Measurements from ENCODE around the gene GAGE12C. TPM values are rescaled to one million over a fixed set of nuclear protein-coding genes. Genes with fewer than 3 reads are reported as not detected.
"Not testable (repeated sequence)": the region's sequence is repeated elsewhere in the genome, so short reads cannot be mapped to it uniquely, and the experiment has no call there.

Gene GAGE12C
- polyA plus RNA-seq, result not detected
- long read RNA-seq, donor 1, result 0 reads
- long read RNA-seq, donor 2, result 0 reads
- long read RNA-seq, donor 3, result 0 reads
- long read RNA-seq, donor 4, result 0 reads
- long read RNA-seq, donor 5, result 0 reads
- long read RNA-seq, donor 6, result 0 reads
- long read RNA-seq, donor 7, result 0 reads
- long read RNA-seq, donor 8, result 0 reads
- long read RNA-seq, donor 9, result 0 reads
- long read RNA-seq, donor 10, result 0 reads

- not testable (repeated sequence) for H3K36me3 ChIP-seq (ENCODE audit: control insufficient read depth in 3 of 3, insufficient read depth in 2 of 3, low read depth in 1 of 3, low read length in 3 of 3); H3K4me3 ChIP-seq (ENCODE audit: low read depth in 1 of 3, low read length in 3 of 3); H3K27ac ChIP-seq (ENCODE audit: low read depth in 1 of 3, low read length in 2 of 3); FAIRE-seq; H3K4me1 ChIP-seq (ENCODE audit: control insufficient read depth in 3 of 3, insufficient read depth in 2 of 3, low read depth in 1 of 3, low read length in 2 of 3); DNase-seq; H3K27me3 ChIP-seq (ENCODE audit: control insufficient read depth in 3 of 3, insufficient read depth in 3 of 3, low read length in 3 of 3); H3K9me3 ChIP-seq (ENCODE audit: control insufficient read depth in 2 of 2, insufficient read depth in 1 of 2, low read depth in 1 of 2, low read length in 1 of 2)
- WGBS, 3 donors, result no CpG with 5 or more reads among the region's 16 CpGs
Measured at GRCh38 chrX:49531877-49532276, at the start of gene GAGE12C. Gene GAGE12C (plus strand): TSS chrX:49532177. CDS start chrX:49533332, 1,155 bp downstream.

- not testable (repeated sequence) for FAIRE-seq; H3K27ac ChIP-seq (ENCODE audit: low read depth in 1 of 3, low read length in 2 of 3); H3K9me3 ChIP-seq (ENCODE audit: control insufficient read depth in 2 of 2, insufficient read depth in 1 of 2, low read depth in 1 of 2, low read length in 1 of 2); H3K4me3 ChIP-seq (ENCODE audit: low read depth in 1 of 3, low read length in 3 of 3); H3K27me3 ChIP-seq (ENCODE audit: control insufficient read depth in 3 of 3, insufficient read depth in 3 of 3, low read length in 3 of 3); DNase-seq; H3K36me3 ChIP-seq (ENCODE audit: control insufficient read depth in 3 of 3, insufficient read depth in 2 of 3, low read depth in 1 of 3, low read length in 3 of 3); H3K4me1 ChIP-seq (ENCODE audit: control insufficient read depth in 3 of 3, insufficient read depth in 2 of 3, low read depth in 1 of 3, low read length in 2 of 3)
- no CpG with 5 or more reads among the region's 16 CpGs for WGBS, 3 donors
Measured at GRCh38 chrX:49541433-49541832, 9.5 kb downstream of the GAGE12C start, which contains the start of gene GAGE12D. Gene GAGE12D (plus strand): TSS chrX:49541733. CDS start chrX:49542888, 1,155 bp downstream.

- H3K4me3 ChIP-seq (ENCODE audit: low read depth in 1 of 3, low read length in 3 of 3); H3K36me3 ChIP-seq (ENCODE audit: control insufficient read depth in 3 of 3, insufficient read depth in 2 of 3, low read depth in 1 of 3, low read length in 3 of 3); H3K27me3 ChIP-seq (ENCODE audit: control insufficient read depth in 3 of 3, insufficient read depth in 3 of 3, low read length in 3 of 3); H3K4me1 ChIP-seq (ENCODE audit: control insufficient read depth in 3 of 3, insufficient read depth in 2 of 3, low read depth in 1 of 3, low read length in 2 of 3); H3K27ac ChIP-seq (ENCODE audit: low read depth in 1 of 3, low read length in 2 of 3); H3K9me3 ChIP-seq (ENCODE audit: control insufficient read depth in 2 of 2, insufficient read depth in 1 of 2, low read depth in 1 of 2, low read length in 1 of 2); DNase-seq; FAIRE-seq: not testable (repeated sequence)
- WGBS, 3 donors, result no CpG with 5 or more reads among the region's 16 CpGs
Measured at GRCh38 chrX:49550989-49551388, 19.0 kb downstream of the GAGE12C start, which contains the start of gene GAGE12E. Gene GAGE12E (plus strand): TSS chrX:49551289. CDS start chrX:49552444, 1,155 bp downstream.

- DNase-seq; H3K9me3 ChIP-seq (ENCODE audit: control insufficient read depth in 2 of 2, insufficient read depth in 1 of 2, low read depth in 1 of 2, low read length in 1 of 2); H3K27ac ChIP-seq (ENCODE audit: low read depth in 1 of 3, low read length in 2 of 3); FAIRE-seq; H3K36me3 ChIP-seq (ENCODE audit: control insufficient read depth in 3 of 3, insufficient read depth in 2 of 3, low read depth in 1 of 3, low read length in 3 of 3); H3K4me1 ChIP-seq (ENCODE audit: control insufficient read depth in 3 of 3, insufficient read depth in 2 of 3, low read depth in 1 of 3, low read length in 2 of 3); H3K4me3 ChIP-seq (ENCODE audit: low read depth in 1 of 3, low read length in 3 of 3); H3K27me3 ChIP-seq (ENCODE audit: control insufficient read depth in 3 of 3, insufficient read depth in 3 of 3, low read length in 3 of 3): not testable (repeated sequence)
- no CpG with 5 or more reads among the region's 16 CpGs for WGBS, 3 donors
Measured at GRCh38 chrX:49560542-49560941, 28.6 kb downstream of the GAGE12C start, which contains the start of gene GAGE12F. Gene GAGE12F (plus strand): TSS chrX:49560842. CDS start chrX:49561997, 1,155 bp downstream.

GRCh38 chrX:49568728-49569127, 36.8 kb downstream of the GAGE12C start:
- not testable (repeated sequence) for DNase-seq; H3K4me3 ChIP-seq (ENCODE audit: low read depth in 1 of 3, low read length in 3 of 3); H3K4me1 ChIP-seq (ENCODE audit: control insufficient read depth in 3 of 3, insufficient read depth in 2 of 3, low read depth in 1 of 3, low read length in 2 of 3); H3K36me3 ChIP-seq (ENCODE audit: control insufficient read depth in 3 of 3, insufficient read depth in 2 of 3, low read depth in 1 of 3, low read length in 3 of 3); H3K27ac ChIP-seq (ENCODE audit: low read depth in 1 of 3, low read length in 2 of 3); H3K9me3 ChIP-seq (ENCODE audit: control insufficient read depth in 2 of 2, insufficient read depth in 1 of 2, low read depth in 1 of 2, low read length in 1 of 2); FAIRE-seq; H3K27me3 ChIP-seq (ENCODE audit: control insufficient read depth in 3 of 3, insufficient read depth in 3 of 3, low read length in 3 of 3)
- no CpG with 5 or more reads among the region's 11 CpGs for WGBS, 3 donors

GRCh38 chrX:49569152-49569551, 37.2 kb downstream of the GAGE12C start:
- not testable (repeated sequence) for H3K9me3 ChIP-seq (ENCODE audit: control insufficient read depth in 2 of 2, insufficient read depth in 1 of 2, low read depth in 1 of 2, low read length in 1 of 2); H3K36me3 ChIP-seq (ENCODE audit: control insufficient read depth in 3 of 3, insufficient read depth in 2 of 3, low read depth in 1 of 3, low read length in 3 of 3); H3K4me3 ChIP-seq (ENCODE audit: low read depth in 1 of 3, low read length in 3 of 3); DNase-seq; FAIRE-seq; H3K27ac ChIP-seq (ENCODE audit: low read depth in 1 of 3, low read length in 2 of 3); H3K4me1 ChIP-seq (ENCODE audit: control insufficient read depth in 3 of 3, insufficient read depth in 2 of 3, low read depth in 1 of 3, low read length in 2 of 3); H3K27me3 ChIP-seq (ENCODE audit: control insufficient read depth in 3 of 3, insufficient read depth in 3 of 3, low read length in 3 of 3)
- no CpG with 5 or more reads among the region's 13 CpGs for WGBS, 3 donors

GRCh38 chrX:49570100-49570499, 38.1 kb downstream of the GAGE12C start, which contains the start of gene GAGE12G:
Gene GAGE12G (plus strand): TSS chrX:49570400. CDS start chrX:49571555, 1,155 bp downstream.
- WGBS, 3 donors, result no CpG with 5 or more reads among the region's 16 CpGs
- not testable (repeated sequence) for H3K27ac ChIP-seq (ENCODE audit: low read depth in 1 of 3, low read length in 2 of 3); H3K4me1 ChIP-seq (ENCODE audit: control insufficient read depth in 3 of 3, insufficient read depth in 2 of 3, low read depth in 1 of 3, low read length in 2 of 3); H3K4me3 ChIP-seq (ENCODE audit: low read depth in 1 of 3, low read length in 3 of 3); H3K27me3 ChIP-seq (ENCODE audit: control insufficient read depth in 3 of 3, insufficient read depth in 3 of 3, low read length in 3 of 3); H3K9me3 ChIP-seq (ENCODE audit: control insufficient read depth in 2 of 2, insufficient read depth in 1 of 2, low read depth in 1 of 2, low read length in 1 of 2); FAIRE-seq; H3K36me3 ChIP-seq (ENCODE audit: control insufficient read depth in 3 of 3, insufficient read depth in 2 of 3, low read depth in 1 of 3, low read length in 3 of 3); DNase-seq

- not testable (repeated sequence) for H3K9me3 ChIP-seq (ENCODE audit: control insufficient read depth in 2 of 2, insufficient read depth in 1 of 2, low read depth in 1 of 2, low read length in 1 of 2); H3K27ac ChIP-seq (ENCODE audit: low read depth in 1 of 3, low read length in 2 of 3); FAIRE-seq; H3K27me3 ChIP-seq (ENCODE audit: control insufficient read depth in 3 of 3, insufficient read depth in 3 of 3, low read length in 3 of 3); H3K36me3 ChIP-seq (ENCODE audit: control insufficient read depth in 3 of 3, insufficient read depth in 2 of 3, low read depth in 1 of 3, low read length in 3 of 3); H3K4me1 ChIP-seq (ENCODE audit: control insufficient read depth in 3 of 3, insufficient read depth in 2 of 3, low read depth in 1 of 3, low read length in 2 of 3); DNase-seq; H3K4me3 ChIP-seq (ENCODE audit: low read depth in 1 of 3, low read length in 3 of 3)
- no CpG with 5 or more reads among the region's 16 CpGs for WGBS, 3 donors
Measured at GRCh38 chrX:49579649-49580048, 47.7 kb downstream of the GAGE12C start, which contains the start of gene GAGE12H. Gene GAGE12H (plus strand): TSS chrX:49579949. CDS start chrX:49581104, 1,155 bp downstream.

Data from small intestine (tissue), 16 donors.